BLaER1 treated with 17β-estradiol and CSF1 and Interleukin-3, amounts not matched to agents 10 nM and 100 nM (cell line): Measurements from ENCODE around the gene ERF.

Experiments
- H3K27ac ChIP-seq, 11 experiments: shearing (Covaris generic); formaldehyde crosslinking; 2 replicates each; pipeline ENCODE4 v1.8.1; 2022
- H3K27me3 ChIP-seq, 11 experiments: shearing (Covaris generic); formaldehyde crosslinking; 2 replicates each; pipeline ENCODE4 v1.8.1; 2022
- H3K36me3 ChIP-seq, 11 experiments: shearing (Covaris generic); formaldehyde crosslinking; 2 replicates each; pipeline ENCODE4 v1.8.1; 2022
- H3K4me1 ChIP-seq, 10 experiments: shearing (Covaris generic); formaldehyde crosslinking; 2 replicates each; pipeline ENCODE4 v1.8.1; 2022
- H3K4me2 ChIP-seq, 11 experiments: shearing (Covaris generic); formaldehyde crosslinking; 2 replicates each; pipeline ENCODE4 v1.8.1; 2022
- H3K4me3 ChIP-seq, 10 experiments: shearing (Covaris generic); formaldehyde crosslinking; 2 replicates each; pipeline ENCODE4 v1.8.1; 2022
- H3K9ac ChIP-seq, 11 experiments: shearing (Covaris generic); formaldehyde crosslinking; 2 replicates each; pipeline ENCODE4 v1.8.1; 2022
- H3K9me3 ChIP-seq, 11 experiments: shearing (Covaris generic); formaldehyde crosslinking; replicated peaks in 1 of 11; 2 replicates each; pipeline ENCODE4 v1.8.1; 2022
- H4K20me1 ChIP-seq, 11 experiments: shearing (Covaris generic); formaldehyde crosslinking; 2 replicates each; pipeline ENCODE4 v1.8.1; 2022
- Cebpa-rat ChIP-seq, 11 experiments: shearing (Covaris generic); IDR thresholded peaks; 2 replicates each; pipeline ENCODE4 v1.8.1; 2022

The ERF gene

DNA sequence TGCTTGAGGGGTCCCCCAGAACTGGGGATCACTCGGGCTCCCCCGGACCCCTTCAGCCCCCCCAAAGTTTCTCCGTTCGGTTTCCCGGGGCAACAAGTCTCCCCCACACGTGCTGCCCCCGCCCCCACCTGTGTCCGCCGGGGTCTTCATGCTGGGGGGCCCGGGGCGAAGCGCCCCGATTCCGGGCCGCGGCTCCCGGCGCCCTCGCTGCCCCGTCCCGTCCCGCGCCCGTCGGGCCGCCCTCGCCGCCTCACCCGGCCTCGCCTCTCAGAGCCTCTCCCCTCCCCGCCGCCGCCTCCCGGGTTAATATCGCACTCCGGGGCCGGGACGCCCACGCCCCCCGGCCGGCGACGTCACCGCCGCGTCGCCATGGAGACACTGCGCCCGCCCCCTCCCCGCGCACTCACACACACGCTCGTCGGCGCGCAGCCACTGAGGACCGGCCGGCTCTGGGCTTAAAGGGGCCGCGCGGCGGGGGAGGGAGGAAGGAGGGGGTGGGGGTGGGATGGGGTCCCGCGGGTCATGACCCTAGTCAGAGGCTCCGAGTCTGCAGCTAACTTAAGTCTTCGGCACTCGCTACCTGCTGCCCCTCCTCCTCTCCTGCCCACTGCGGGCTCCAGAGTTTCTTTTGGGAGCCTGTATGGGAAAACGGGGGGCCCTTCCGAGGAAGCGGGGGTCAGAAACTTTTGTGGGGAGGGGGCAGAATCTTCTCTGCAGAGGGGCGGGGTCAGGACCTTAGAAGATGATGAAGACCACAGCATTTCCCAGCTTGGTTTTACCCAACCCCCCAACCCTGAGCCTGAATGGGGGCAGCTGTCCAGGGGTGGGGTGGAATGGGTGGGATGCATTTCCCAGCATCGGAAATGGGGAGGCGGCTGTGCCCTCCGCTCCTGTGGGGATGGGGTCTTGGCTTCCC lies at the start of gene ERF:
TSS of gene ERF (minus strand) at position 279 of the 916 bp plus-strand sequence. CDS start at position 150, 129 bp downstream.
- no peaks in the 10 kb centered on the region for H3K27me3 ChIP-seq
- peak within 1 kb of the TSS; percentile 88 to 100 (median 99) for H3K4me3 ChIP-seq
- peaks cover 4 to 9% (median 7%) of the 10 kb centered on the region in 11 experiments; a peak in 19 of 22 replicates for H3K36me3 ChIP-seq
- no peaks in the 10 kb centered on the region for H3K9me3 ChIP-seq
- peak within 1 kb of the TSS; percentile 89 to 97 (median 94) for H3K27ac ChIP-seq
- H3K4me1 ChIP-seq, result peaks cover 24 to 50% (median 40%) of the 10 kb centered on the region in 10 experiments
- H3K9ac ChIP-seq, result peak within 1 kb of the TSS; percentile 89 to 98 (median 96)
- H3K4me2 ChIP-seq, result peak within 1 kb of the TSS; percentile 87 to 99 (median 97)
- peaks cover 10 to 36% (median 28%) of the 10 kb centered on the region in 11 experiments; a peak in 21 of 22 replicates for H4K20me1 ChIP-seq
- no peak for TF ChIP-seq Cebpa-rat (IDR thresholded peaks at IDR 0.05)

GRCh38 chr19:42303876-42304275 lies 48.9 kb upstream of the ERF start:
- no peak overlapping the region for H3K4me3 ChIP-seq

GRCh38 chr19:42303101-42303464 lies 48.2 kb upstream of the ERF start:
- no peak for TF ChIP-seq Cebpa-rat (IDR thresholded peaks at IDR 0.05)
- Histone ChIP-seq H3K4me2 (peak overlapping the region; percentile 63 to 98 (median 93)), H3K9ac (peak overlapping the region; percentile 67 to 84 (median 79); a peak in 21 of 22 replicates), H4K20me1 (no peaks in the 10 kb centered on the region; a peak in 1 of 22 replicates), H3K9me3 (peaks cover 0 to 10% (median 0%) of the 10 kb centered on the region in 11 experiments; a peak in 2 of 22 replicates), H3K27ac (peak overlapping the region; percentile 5 to 84 (median 70); a peak in 20 of 22 replicates), H3K27me3 (no peaks in the 10 kb centered on the region), H3K4me1 (peaks cover 18 to 35% (median 27%) of the 10 kb centered on the region in 10 experiments), H3K4me3 (peak overlapping the region; percentile 60 to 86 (median 76); a peak in 13 of 20 replicates), H3K36me3 (peaks cover 0 to 18% (median 6%) of the 10 kb centered on the region in 11 experiments; a peak in 11 of 22 replicates)

More at GRCh38 chr19:42303876-42304275, 48.9 kb upstream of the ERF start:
- TF ChIP-seq Cebpa-rat (IDR thresholded peaks at IDR 0.05), result no peak
- peak overlapping the region in 5 of 11 experiments; percentile 63 to 98 (median 91); a peak in 7 of 22 replicates for H3K4me2 ChIP-seq
- no peaks in the 10 kb centered on the region for H3K27me3 ChIP-seq
- no peaks in the 10 kb centered on the region; a peak in 1 of 22 replicates for H4K20me1 ChIP-seq
- H3K9ac ChIP-seq, result no peak overlapping the region
- peaks cover 0 to 10% (median 0%) of the 10 kb centered on the region in 11 experiments; a peak in 2 of 22 replicates for H3K9me3 ChIP-seq
- peaks cover 0 to 12% (median 6%) of the 10 kb centered on the region in 11 experiments; a peak in 10 of 22 replicates for H3K36me3 ChIP-seq
- peaks cover 18 to 35% (median 27%) of the 10 kb centered on the region in 10 experiments for H3K4me1 ChIP-seq
- no peak overlapping the region for H3K27ac ChIP-seq

- Histone ChIP-seq H3K4me1 (peaks cover 18 to 35% (median 27%) of the 10 kb centered on the region in 10 experiments), H3K9ac (peak within 1 kb of the TSS; percentile 67 to 84 (median 79)), H4K20me1 (peaks cover 0 to 4% (median 0%) of the 10 kb centered on the region in 11 experiments; a peak in 6 of 22 replicates), H3K4me2 (peak within 1 kb of the TSS; percentile 86 to 98 (median 93)), H3K9me3 (peaks cover 0 to 4% (median 0%) of the 10 kb centered on the region in 11 experiments; a peak in 2 of 22 replicates), H3K27me3 (no peaks in the 10 kb centered on the region), H3K36me3 (peaks cover 4 to 27% (median 10%) of the 10 kb centered on the region in 11 experiments; a peak in 19 of 22 replicates), H3K4me3 (peak within 1 kb of the TSS; percentile 60 to 86 (median 76)), H3K27ac (peak within 1 kb of the TSS; percentile 5 to 84 (median 70); a peak in 21 of 22 replicates)
- no peak for TF ChIP-seq Cebpa-rat (IDR thresholded peaks at IDR 0.05)
These were observed 46.8 kb upstream of the ERF start, which contains the start of gene PRR19 for GRCh38 chr19:42301646-42302203. Gene PRR19, plus strand, starts transcription at chr19:42302132. Its CDS starts 7,453 bp downstream, at chr19:42309585.

- Histone ChIP-seq H3K4me1 (peaks cover 10 to 19% (median 15%) of the 10 kb centered on the region in 10 experiments; a peak in 19 of 20 replicates), H3K9ac (no peak overlapping the region), H4K20me1 (peaks cover 0 to 50% (median 33%) of the 10 kb centered on the region in 11 experiments; a peak in 20 of 22 replicates), H3K27me3 (no peaks in the 10 kb centered on the region), H3K9me3 (no peaks in the 10 kb centered on the region), H3K4me3 (no peak overlapping the region), H3K4me2 (no peak overlapping the region), H3K36me3 (peaks cover 37 to 72% (median 52%) of the 10 kb centered on the region in 11 experiments), H3K27ac (no peak overlapping the region)
- no peak for TF ChIP-seq Cebpa-rat (IDR thresholded peaks at IDR 0.05)
These were observed 42.1 kb upstream of the ERF start for GRCh38 chr19:42297039-42297438.

DNA sequence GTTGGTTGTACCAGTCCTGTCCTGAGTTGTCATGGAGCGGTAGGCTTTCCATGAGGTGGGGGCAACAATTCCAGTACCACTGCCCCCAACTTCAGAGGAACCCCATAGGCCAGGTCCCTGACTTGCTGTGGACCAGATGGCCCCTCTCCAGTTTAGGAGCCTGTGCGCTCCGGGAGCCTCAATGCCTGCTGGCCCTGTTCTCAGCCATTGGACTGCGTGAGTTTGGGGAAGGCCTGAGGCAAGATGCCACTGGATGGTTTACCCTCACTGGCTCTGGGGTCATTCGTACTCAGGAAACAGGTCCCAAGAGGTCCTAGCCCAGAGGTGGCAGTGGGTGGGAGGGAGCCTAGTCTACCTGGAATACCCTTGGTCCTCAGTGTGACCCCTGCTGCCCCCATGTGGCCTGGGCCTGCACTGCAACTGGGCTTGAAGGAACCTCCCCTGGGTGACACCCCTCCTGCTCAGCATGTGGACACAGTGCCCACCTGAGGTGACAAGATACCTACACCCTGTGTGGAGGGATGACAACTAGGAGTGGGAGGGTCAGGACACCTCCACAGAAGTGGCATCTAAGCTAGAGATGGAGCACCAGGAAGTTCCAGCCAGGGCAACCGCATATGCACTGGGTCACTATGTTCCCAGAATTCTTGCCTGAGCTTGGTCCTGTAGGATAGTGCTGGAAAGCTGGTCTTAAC lies 41.0 kb upstream of the ERF start:
- TF ChIP-seq Cebpa-rat (IDR thresholded peaks at IDR 0.05), result no peak
- Histone ChIP-seq H3K4me2 (no peak overlapping the region), H3K4me3 (no peak overlapping the region), H3K27ac (no peak overlapping the region), H3K9me3 (no peaks in the 10 kb centered on the region), H3K4me1 (peaks cover 5 to 16% (median 10%) of the 10 kb centered on the region in 10 experiments; a peak in 19 of 20 replicates), H4K20me1 (peaks cover 7 to 61% (median 44%) of the 10 kb centered on the region in 11 experiments; a peak in 21 of 22 replicates), H3K9ac (no peak overlapping the region), H3K36me3 (peaks cover 47 to 83% (median 62%) of the 10 kb centered on the region in 11 experiments), H3K27me3 (no peaks in the 10 kb centered on the region)

DNA sequence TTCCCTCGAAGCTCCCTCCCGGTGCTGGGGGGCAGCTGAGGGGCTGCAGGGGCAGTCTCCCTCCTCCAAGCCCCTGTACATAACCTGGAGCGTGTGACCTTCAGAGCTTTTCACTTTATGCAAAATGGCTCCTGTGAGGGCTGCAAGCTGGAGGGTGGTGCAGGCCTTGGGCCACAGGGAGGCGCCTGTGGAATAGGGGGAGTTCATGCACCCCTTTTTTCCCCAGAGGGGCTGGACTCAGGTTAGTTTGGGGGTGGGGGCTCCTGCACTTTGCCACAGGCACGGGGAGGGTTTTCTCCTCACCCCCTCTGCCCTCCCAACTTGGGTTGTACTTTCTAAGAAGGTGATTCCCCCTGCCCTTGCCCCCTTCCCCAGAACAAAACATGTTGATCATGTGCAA lies 40.4 kb upstream of the ERF start:
- TF ChIP-seq Cebpa-rat (IDR thresholded peaks at IDR 0.05), result no peak
- H4K20me1 ChIP-seq, result peaks cover 13 to 67% (median 49%) of the 10 kb centered on the region in 11 experiments; a peak in 21 of 22 replicates
- no peak overlapping the region for H3K4me3 ChIP-seq
- no peak overlapping the region for H3K4me2 ChIP-seq
- H3K36me3 ChIP-seq, result peaks cover 52 to 89% (median 66%) of the 10 kb centered on the region in 11 experiments
- no peaks in the 10 kb centered on the region for H3K9me3 ChIP-seq
- H3K27me3 ChIP-seq, result no peaks in the 10 kb centered on the region
- H3K9ac ChIP-seq, result no peak overlapping the region
- H3K27ac ChIP-seq, result no peak overlapping the region
- peaks cover 9 to 21% (median 12%) of the 10 kb centered on the region in 10 experiments; a peak in 19 of 20 replicates for H3K4me1 ChIP-seq
